OCI-LY7 (cell line): ENCODE data around the gene TNPO1. TPM values are rescaled to one million over a fixed set of nuclear protein-coding genes. Genes with fewer than 3 reads are reported as not detected.

Source experiments
- BruUV-seq: library from RNA; stranded (reverse); fragments of 400-500 nt; replicated peaks from 2 replicates; lab custom pipeline; 2021; lab: Mats Ljungman, UMichigan
- CTCF ChIA-PET: fragments of 300-600 bp; sonication (Branson Sonifier 250); formaldehyde crosslinking; loops from one replicate; lab custom pipeline; 2022; ENCODE audit warnings: antibody characterized with exemption; ENCODE audit not compliant: unreplicated experiment; lab: Charles Lee
- POLR2A ChIA-PET: fragments of 300-600 bp; sonication (Branson Sonifier 250); formaldehyde crosslinking; loops from one replicate; lab custom pipeline; 2022; ENCODE audit warnings: antibody characterized with exemption; lab: Charles Lee
- DNase-seq: peaks from one replicate; pipeline ENCODE4 v3.0.0-alpha.2; 2015; ENCODE audit warnings: low spot score
- H2AFZ ChIP-seq: fragments of 200-600 bp; sonication (generic), shearing (Covaris generic); 2 replicates; pipeline ENCODE4 v1.6.1; 2014; ENCODE audit warnings: mild to moderate bottlenecking, antibody characterized with exemption, low read length, moderate library complexity
- H3K27ac ChIP-seq: fragments of 200-600 bp; sonication (generic); 2 replicates; pipeline ENCODE4 v1.5.1; 2014; ENCODE audit warnings: mixed run types, low read depth, mild to moderate bottlenecking, moderate library complexity, low read length, inconsistent platforms; ENCODE audit not compliant: poor library complexity, severe bottlenecking
- H3K36me3 ChIP-seq: fragments of 200-600 bp; sonication (generic); 2 replicates; pipeline ENCODE4 v1.6.1; 2014; ENCODE audit warnings: mild to moderate bottlenecking, antibody characterized with exemption, low read length, moderate library complexity, mixed read lengths; ENCODE audit not compliant: insufficient read depth
- H3K4me1 ChIP-seq: fragments of 200-600 bp; sonication (generic); 2 replicates; pipeline ENCODE4 v1.5.1; 2014; ENCODE audit warnings: mild to moderate bottlenecking, low read length; ENCODE audit not compliant: insufficient read depth, poor library complexity, severe bottlenecking
- H3K4me2 ChIP-seq: fragments of 200-600 bp; sonication (generic); 2 replicates; pipeline ENCODE4 v1.6.1; 2014; ENCODE audit warnings: mild to moderate bottlenecking, low read length
- H3K4me3 ChIP-seq: fragments of 200-600 bp; sonication (generic); 2 replicates; pipeline ENCODE4 v1.5.1; 2014; ENCODE audit warnings: mild to moderate bottlenecking, low read depth, low read length; ENCODE audit not compliant: poor library complexity, severe bottlenecking
- H3K79me2 ChIP-seq: fragments of 200-600 bp; sonication (generic); 2 replicates; pipeline ENCODE4 v1.6.1; 2016; ENCODE audit warnings: low read depth, mild to moderate bottlenecking, low read length, moderate library complexity, mixed read lengths; ENCODE audit not compliant: insufficient read depth
- H3K9me2 ChIP-seq: fragments of 200-600 bp; sonication (generic); 2 replicates; pipeline ENCODE4 v1.6.1; 2016; ENCODE audit warnings: mild to moderate bottlenecking, low read length, mixed read lengths; ENCODE audit not compliant: insufficient read depth
- H3K9me3 ChIP-seq: fragments of 200-600 bp; sonication (generic); 2 replicates; pipeline ENCODE4 v1.6.1; 2014; ENCODE audit warnings: mild to moderate bottlenecking, mixed run types, low read length, mixed read lengths
- H4K20me1 ChIP-seq: fragments of 200-600 bp; sonication (generic); 2 replicates; pipeline ENCODE4 v1.6.1; 2014; ENCODE audit warnings: mild to moderate bottlenecking, antibody characterized with exemption, low read length, moderate library complexity, mixed read lengths; ENCODE audit not compliant: insufficient read depth
- EZH2phosphoT487 ChIP-seq: fragments of 200-600 bp; sonication (generic); IDR thresholded peaks from 2 replicates; pipeline ENCODE4 v1.6.1; 2018; ENCODE audit warnings: low read depth, borderline replicate concordance, mild to moderate bottlenecking, mixed run types, antibody characterized with exemption, low read length, moderate library complexity, mixed read lengths
- intact Hi-C: fragments of 100-400 bp; cut with micrococcal nuclease; formaldehyde crosslinking; loops from one replicate; pipeline ENCODE4 v1.10.0; 2022; ENCODE audit not compliant: unreplicated experiment
- total RNA-seq, 2 experiments: library from RNA; depleted of rRNA in 1 of 2; stranded (reverse); fragments of >200 nt in 1 of 2; shearing (Covaris generic) in 1 of 2; gene quantifications; 2 replicates each; pipeline ENCODE4 v1.2.3, GENCODE V29; 2014 to 2022
- TF ChIP-seq, protein P1 (sequence below): fragments of 200-600 bp; sonication (generic); conservative IDR thresholded peaks from 2 replicates; pipeline ENCODE4 v1.5.1; 2014; ENCODE audit warnings: mild to moderate bottlenecking, antibody characterized with exemption, low read length, moderate library complexity, mixed read lengths

The TNPO1 gene
- total RNA-seq, 2 experiments from 2014 or later, result 95.2 to 132 TPM

DNA sequence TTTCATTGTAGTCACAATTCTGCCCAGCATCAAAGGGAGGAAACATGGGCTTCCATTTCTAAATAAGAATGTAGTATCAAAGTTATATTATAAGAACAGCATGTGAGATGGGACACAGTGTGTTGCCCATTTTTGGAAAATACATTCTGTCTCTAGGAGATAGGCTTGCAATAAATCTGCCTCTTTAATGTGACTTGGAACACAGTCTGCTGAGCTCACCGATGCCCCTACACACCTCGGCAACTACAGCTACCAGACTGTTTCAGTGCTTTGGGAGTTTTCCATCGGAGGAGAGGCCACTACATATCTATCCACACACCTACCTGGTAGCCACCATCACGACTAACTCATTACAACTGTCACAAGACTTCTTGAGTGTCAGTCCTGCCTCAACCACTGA, 120.4 kb downstream of the TNPO1 start:
- peak overlapping the region; percentile 49; the same call in 1 of the 2 replicates for H2AFZ ChIP-seq
- BruUV-seq, result no TSS peak
- no peak for DNase-seq
- no peaks in the 10 kb centered on the region for H3K79me2 ChIP-seq
- no peak overlapping the region for H3K4me2 ChIP-seq
- no peaks in the 10 kb centered on the region for H3K4me1 ChIP-seq
- H3K27ac ChIP-seq, result no peak overlapping the region
- no peaks in the 10 kb centered on the region for H3K9me3 ChIP-seq
- TF ChIP-seq, protein P1, sequence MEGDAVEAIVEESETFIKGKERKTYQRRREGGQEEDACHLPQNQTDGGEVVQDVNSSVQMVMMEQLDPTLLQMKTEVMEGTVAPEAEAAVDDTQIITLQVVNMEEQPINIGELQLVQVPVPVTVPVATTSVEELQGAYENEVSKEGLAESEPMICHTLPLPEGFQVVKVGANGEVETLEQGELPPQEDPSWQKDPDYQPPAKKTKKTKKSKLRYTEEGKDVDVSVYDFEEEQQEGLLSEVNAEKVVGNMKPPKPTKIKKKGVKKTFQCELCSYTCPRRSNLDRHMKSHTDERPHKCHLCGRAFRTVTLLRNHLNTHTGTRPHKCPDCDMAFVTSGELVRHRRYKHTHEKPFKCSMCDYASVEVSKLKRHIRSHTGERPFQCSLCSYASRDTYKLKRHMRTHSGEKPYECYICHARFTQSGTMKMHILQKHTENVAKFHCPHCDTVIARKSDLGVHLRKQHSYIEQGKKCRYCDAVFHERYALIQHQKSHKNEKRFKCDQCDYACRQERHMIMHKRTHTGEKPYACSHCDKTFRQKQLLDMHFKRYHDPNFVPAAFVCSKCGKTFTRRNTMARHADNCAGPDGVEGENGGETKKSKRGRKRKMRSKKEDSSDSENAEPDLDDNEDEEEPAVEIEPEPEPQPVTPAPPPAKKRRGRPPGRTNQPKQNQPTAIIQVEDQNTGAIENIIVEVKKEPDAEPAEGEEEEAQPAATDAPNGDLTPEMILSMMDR, result no peak
- no peak for TF ChIP-seq EZH2phosphoT487
- POLR2A ChIA-PET, result no interaction called here
- no peak overlapping the region for H3K4me3 ChIP-seq
- CTCF ChIA-PET, result no interaction called here
- intact Hi-C loops, result no loop called here
- no peaks in the 10 kb centered on the region for H4K20me1 ChIP-seq
- H3K36me3 ChIP-seq, result no peaks in the 10 kb centered on the region
- no peaks in the 10 kb centered on the region for H3K9me2 ChIP-seq

DNA sequence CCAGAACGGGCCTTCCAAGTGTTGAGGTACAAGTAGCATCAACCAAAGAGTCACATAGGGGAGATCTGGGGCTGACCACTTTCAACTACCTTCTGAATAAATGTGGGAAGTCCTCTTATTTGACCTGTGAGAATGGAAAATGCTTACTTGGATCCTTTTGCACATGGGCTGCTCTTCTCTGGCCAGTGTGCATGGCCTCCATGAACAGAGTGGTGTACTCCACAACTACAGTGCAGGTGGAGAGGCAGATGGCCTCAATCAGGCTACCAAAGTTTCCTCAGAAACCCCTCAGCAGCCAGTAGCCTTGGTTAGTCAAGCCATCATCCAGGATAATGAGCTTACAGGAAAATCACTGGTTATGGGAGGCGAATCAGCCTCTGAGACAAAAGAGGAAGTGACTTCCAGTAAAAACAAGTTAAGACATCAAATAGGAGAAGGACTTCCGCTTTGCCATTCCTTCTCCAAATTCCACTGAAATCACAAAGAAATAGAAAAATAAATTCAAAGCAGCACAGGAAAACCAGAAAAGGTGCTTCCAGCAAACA, 121.1 kb downstream of the TNPO1 start:
- ChIA-PET CTCF (no interaction called here), POLR2A (interaction anchor here (0.7 kb wide), 1 partner anchor 19 kb away, joined by 3 read pairs; no protein-coding TSS in a partner anchor)
- H3K4me2 ChIP-seq, result no peak overlapping the region
- H3K4me1 ChIP-seq, result no peaks in the 10 kb centered on the region
- no peaks in the 10 kb centered on the region for H3K9me3 ChIP-seq
- intact Hi-C loops, result no loop called here
- H4K20me1 ChIP-seq, result no peaks in the 10 kb centered on the region
- no peaks in the 10 kb centered on the region for H3K79me2 ChIP-seq
- no peaks in the 10 kb centered on the region for H3K36me3 ChIP-seq
- DNase-seq, result no peak
- no peak for TF ChIP-seq EZH2phosphoT487
- TF ChIP-seq, protein P1, result no peak
- no TSS peak for BruUV-seq
- H3K4me3 ChIP-seq, result no peak overlapping the region
- no peak overlapping the region for H3K27ac ChIP-seq
- H2AFZ ChIP-seq, result peak overlapping the region; percentile 49
- no peaks in the 10 kb centered on the region for H3K9me2 ChIP-seq

DNA sequence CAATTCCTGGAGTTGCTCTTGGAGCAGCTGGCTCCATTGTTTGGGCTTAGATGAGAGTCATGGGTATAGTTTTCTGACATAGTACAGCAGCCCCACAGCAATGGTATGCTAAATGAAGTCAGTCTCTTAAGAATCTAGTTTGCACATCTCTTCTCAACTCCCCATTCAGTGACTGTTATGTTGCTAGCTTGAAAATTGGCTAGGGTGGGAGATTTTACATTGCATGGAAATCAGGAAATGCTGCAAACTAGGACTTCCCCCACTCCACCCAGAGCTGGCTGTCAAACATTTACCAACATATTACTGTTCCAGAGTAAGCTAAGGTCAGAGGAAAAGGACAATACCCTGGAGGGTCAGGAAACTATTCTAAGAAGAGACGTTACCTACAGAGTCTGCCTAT, 121.7 kb downstream of the TNPO1 start:
- H3K9me2 ChIP-seq, result no peaks in the 10 kb centered on the region
- H3K9me3 ChIP-seq, result no peaks in the 10 kb centered on the region
- intact Hi-C loops, result no loop called here
- BruUV-seq, result no TSS peak
- no peak overlapping the region for H3K27ac ChIP-seq
- TF ChIP-seq EZH2phosphoT487, result no peak
- TF ChIP-seq, protein P1, result no peak
- no peaks in the 10 kb centered on the region for H4K20me1 ChIP-seq
- no peak overlapping the region for H2AFZ ChIP-seq
- no peaks in the 10 kb centered on the region for H3K36me3 ChIP-seq
- H3K4me3 ChIP-seq, result no peak overlapping the region
- no peak for DNase-seq
- CTCF ChIA-PET, result no interaction called here
- H3K4me2 ChIP-seq, result no peak overlapping the region
- POLR2A ChIA-PET, result interaction anchor here (0.7 kb wide), 1 partner anchor 19 kb away, joined by 3 read pairs; no protein-coding TSS in a partner anchor
- no peaks in the 10 kb centered on the region for H3K79me2 ChIP-seq
- H3K4me1 ChIP-seq, result no peaks in the 10 kb centered on the region
